GM19455 (cell line): ENCODE measurements around the gene RPLP2.

ENCODE experiments used
- ATAC-seq: cut with Tn5 transposase; IDR thresholded peaks from one replicate; pipeline ENCODE4 v1.9.1; 2021; ENCODE audit not compliant: unreplicated experiment

RPLP2 gene

DNA sequence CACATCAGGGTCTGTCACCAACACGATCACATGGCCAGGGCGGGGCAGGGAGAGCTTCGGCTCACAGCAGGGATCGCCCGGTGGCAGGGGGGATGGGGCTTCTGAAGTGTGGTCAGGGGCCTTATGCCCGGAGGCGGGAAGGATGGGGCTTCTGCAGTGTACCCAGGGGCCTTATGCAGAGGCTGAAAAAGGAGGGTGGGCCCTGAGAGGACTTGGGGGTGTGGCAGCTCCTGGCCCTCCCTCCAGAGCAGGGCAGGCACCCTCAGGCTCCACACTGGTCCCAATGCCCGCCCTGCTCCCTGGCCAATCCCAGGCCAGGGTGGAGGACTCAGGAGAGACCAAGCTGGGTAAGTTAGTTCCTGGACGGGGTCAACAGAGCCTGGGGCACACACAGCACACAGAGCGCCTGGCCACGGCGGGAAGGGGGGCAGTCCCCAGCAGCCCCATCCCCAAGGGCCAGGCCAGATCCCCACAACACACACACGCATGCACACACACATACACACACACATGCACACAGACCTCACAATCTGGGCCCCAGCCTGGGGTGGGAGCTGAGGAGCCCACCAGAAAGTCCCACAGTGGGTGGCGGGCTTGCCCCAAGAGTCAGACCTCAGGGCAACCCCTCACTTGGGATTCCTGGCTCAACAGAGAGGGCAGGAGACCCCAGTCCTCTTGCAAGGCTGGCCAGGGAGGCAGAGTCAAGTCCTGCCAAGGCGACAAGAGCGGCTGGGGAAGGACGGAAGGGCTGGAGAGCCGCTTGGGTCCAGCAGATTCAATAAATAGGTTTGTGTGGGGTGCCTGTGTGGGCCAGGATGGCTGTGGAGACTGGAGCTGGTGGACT lies 18.8 kb upstream of the RPLP2 start:
- no peak for ATAC-seq

DNA sequence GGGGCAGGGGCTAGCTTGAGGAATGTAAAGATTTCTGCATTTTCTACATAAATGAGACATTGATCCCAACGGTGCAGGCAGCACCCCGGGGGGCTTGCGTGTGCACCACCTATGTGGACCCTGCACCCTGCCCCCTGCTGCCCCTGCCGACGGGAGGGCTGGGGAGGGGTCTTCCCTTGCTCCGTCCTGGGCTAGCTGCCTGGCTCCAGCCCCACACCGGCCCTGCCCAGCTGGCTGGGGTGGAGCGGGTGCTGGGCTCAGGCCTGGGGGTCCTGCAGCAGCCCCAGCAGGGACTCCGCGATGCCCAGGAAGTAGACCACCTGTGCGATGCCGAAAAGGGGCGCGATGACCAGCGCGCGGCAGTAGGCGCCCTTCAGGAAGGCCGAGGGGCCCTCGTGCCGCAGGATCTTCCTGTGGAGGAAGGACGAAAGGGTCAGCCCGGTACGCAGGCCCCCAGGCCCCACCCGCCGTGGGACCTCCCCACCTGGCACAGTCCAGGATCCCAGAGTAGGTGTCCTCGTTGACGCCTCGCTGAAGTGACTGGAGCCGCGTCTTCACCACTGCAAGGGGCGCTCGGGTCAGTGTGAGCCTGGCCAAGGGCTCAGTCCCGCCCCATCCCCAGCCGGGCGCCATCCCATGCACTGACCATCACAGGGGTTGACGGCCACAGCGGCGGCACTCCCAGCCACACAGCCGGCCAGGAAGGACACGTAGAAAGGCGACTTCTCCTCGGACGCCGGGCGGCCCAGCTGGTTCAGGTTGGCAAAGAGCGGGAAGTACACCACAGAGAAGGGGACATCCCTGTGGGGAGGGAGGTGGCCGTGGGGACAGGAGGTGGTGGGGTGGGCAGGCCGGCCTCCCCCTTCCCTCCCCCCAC lies 17.9 kb upstream of the RPLP2 start:
- no peak for ATAC-seq

DNA sequence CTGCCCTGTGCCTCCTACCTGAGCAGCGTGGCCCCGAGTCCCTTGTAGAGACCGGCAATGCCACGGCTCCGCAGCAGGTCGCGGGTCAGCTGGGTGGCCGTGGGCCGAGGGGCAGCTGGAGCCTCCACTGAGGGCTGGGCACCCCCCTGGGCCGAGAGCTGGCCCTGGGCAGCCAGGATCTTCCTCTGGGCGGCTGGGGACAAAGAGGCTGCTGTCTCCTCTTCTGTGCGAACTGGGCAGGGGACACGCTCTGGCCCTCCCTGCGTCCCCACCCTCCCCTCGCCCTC lies 17.3 kb upstream of the RPLP2 start:
- ATAC-seq, result no peak

DNA sequence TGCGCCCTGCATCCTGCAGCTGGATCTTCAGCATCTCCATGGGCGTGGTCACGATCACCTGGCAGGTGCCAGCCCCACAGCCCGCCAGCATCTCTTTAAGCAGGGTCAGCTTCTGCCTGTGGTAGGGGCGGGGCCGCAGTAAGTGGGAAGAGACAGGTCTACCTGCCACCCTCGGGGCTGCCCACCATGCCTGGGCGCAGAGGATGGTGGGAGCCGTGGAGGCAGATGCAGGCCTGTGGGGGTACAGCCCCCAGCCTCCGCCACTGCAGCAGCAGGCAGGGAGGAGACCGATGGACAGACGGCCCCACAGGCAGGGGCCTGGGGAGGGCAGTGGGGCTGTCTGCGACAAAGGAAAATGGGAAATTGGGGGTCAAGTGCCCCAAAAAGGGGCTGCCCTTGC lies 16.9 kb upstream of the RPLP2 start:
- ATAC-seq, result no peak

DNA sequence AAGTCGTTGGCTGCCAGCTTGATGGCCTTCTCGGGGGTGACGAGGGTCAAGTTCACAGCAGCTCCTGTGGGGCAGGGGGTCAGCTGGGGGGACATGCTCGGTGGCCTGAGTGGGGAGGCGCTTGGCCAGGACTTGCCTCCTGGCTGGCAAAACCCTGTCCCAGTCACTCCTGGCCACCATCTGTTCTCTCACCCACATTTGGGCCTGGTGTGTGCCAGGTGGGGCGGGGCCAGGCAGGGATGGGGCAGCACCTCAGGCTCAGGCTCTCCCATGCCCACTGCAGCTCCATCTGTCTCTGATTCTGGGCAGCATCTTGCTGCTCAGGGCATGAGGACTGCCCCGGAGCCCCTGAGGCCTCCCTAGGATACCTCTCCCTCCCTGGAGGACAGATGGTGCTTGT lies 16.2 kb upstream of the RPLP2 start:
- ATAC-seq, result no peak

DNA sequence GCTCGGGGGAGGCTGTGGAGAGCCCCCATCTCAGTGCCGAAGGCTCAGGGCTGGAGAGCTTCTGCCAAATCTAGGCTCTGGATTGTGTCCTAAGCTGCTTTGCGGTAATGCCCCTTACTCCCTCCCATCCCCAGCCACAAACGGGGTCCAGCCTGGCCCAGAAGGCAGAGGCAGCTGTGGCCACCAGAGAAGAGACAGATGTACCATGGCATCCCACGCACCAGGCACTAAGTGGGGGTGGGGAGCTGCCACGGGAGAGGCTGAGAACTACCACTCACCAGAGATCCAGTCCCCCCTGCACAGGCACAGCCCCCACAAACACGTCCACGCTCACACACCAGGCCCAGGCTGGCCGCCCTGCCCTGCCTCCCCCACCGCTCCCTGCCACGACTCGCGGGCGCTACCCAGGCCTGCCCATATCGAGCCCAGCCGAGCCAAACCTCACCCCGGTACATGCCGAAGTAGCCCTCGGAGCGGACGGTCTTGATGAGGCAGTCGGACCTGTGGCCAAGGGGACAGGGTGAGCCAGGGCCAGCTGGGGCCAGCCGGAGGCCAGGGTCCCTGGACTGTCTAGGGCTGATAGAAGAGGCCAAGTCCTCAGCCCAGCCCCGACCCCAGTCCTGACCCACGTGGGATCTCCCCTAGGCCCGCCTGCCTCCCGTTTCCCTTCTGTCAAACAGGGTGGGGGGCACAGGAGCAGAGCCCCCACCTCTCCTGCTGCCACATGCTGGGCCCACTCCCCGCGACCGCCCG lies 15.6 kb upstream of the RPLP2 start:
- ATAC-seq, result no peak

DNA sequence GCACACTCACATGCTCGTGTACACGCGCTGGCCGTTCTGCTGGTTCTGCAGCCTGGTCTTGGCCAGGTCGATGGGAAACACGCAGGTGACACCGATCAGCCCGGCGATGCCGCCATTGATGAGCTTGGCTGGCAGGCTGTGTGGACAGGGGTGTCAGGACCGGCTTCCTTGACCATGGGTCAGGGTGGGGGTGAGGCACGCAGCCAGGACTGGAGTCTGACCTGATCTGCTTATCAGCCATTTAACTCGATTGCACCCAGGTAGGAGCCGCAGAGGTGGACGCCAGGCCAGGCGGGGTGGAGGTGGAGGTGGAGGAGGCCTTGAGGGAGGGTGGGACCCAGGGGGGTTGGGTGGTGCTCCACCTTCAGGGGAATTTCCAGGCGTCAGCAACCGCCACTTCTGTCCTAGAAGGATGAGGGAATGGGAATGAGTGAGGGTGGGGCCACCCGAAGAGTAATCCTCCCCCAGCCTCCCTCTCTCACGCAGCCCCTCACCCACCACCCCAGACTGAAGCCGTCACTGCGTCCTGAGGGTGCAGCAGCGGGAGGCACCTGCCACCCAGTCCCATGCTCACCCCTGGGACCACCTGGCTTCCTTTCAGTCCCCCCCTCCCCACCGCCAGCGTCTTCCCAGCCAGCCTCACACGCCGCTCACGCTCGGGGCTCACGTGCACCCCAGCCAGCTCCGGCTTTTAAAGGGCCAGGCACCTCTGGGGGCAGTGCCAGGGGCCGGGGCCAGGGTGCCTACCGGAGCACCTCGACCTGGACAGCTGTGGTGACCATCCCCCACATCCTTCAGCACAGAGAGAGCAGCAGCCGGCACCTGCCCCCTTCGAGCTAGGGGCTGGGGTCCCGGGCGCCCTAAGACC lies 14.8 kb upstream of the RPLP2 start:
- no peak for ATAC-seq

DNA sequence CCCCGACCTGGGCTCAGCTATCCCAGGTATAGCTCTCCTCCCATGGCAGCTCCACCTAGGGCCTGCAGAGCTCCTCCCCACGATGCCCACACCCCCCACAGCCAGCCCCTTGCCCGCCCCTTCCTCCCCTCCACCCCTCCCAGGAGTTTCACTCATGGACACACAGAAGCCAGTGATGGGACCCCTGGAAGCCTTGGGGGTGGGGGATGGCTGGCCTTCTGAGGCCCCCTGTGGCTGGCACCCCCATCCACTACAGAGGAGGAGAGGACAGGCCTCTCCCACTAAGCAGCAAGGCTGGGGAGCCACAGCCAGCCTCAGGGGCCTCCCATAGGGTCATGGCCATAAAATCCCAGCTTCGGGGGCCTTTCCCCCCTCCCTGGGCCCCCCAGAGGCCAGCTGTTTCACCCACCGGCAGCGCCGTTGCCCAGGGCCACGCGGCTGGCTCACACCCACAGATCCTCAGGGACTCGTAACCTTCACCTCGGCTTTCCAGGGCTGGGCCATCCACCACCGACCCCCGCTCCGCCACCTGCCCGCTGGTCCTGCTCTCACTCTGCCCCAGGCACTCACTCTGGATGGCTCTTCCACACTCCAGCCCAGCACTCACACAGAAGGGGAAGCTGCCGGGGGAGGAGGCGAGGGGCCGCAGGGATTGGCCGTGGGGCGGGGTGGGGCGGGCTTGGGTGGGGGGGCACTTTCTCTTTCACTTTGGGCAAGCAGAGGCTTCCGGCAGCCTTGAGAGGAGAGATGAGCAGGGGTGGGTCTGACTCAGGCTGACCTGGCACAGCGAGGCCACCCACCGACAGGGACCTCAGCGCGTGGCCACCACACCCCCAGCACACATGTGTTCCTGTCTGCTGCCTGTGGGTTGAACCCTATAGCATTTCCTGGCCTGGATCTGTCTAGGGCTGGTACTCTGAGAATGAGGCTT lies 13.9 kb upstream of the RPLP2 start:
- ATAC-seq, result no peak

DNA sequence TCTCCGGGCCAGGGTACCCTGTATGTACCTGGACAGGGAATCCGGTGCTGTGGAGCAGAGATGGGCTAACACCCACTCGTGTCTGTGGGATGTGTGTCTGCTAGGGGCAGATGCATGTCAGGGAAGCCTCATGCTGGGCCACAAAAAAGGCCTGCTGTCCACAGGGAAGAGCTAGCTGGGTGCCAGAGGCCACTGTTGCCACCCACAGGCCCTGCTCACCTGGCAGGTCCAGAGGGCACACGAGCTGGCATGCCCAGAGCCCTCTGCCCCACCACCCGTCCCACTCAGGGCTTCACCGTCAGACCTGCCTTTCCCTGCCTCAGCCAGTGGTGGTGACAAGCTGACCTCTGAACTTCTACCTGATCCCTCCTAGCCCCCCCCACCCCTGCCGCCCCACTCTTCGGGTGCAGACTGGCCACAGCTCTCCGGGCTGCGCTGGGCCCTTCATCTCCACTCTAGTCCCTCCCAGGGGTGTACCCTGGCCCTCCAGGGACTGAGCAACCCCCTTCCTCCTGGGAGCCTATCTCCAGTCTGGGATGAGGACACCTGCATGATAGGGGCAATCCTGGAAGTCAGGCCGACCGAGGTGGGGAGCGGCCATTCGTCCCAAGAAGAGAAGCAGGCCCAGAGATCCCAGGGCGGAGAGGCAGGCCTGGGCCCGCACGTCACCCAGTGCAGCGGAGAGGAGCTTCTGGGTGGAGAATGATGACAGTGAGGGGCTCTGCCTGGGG lies 13.0 kb upstream of the RPLP2 start:
- ATAC-seq, result no peak

DNA sequence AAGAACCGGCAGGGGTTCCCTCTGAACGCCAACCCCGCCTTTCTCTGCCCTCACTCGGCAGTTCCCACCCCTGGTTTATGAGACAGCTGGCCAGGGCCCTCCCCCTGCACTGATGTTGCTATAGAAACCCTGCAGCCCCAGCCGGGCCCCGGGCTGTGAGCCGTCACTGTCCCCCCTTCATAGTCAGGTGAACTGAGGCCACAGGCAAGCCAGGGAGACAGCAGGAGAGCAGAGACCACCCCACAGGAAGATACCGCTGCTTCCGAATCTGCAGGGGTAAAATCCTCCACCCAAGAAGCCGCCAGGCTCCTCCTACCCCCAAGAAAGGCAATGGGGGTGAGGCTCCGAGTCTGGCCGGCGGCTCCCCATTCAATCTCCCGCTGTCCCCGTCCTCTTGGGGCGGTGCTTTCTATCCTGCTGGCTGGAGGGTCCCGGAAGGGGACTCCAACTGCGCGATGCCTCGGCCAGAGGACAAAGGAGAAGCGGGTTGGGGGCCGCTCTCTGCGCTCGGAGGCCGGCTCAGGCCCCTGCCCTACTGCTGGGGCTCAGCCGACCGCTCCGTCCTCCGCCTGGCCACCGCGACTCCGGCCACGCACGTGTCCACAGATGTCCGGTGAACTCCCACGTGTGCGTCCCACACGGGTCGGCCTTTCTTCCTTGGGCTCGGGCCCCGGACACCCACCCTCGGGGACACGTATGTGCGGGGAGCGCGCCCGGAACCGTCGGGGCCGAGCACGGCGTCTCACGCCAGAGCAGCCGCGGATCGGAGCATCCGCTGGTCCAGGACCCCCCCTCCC lies 12.3 kb upstream of the RPLP2 start:
- ATAC-seq, result peak; percentile 40

DNA sequence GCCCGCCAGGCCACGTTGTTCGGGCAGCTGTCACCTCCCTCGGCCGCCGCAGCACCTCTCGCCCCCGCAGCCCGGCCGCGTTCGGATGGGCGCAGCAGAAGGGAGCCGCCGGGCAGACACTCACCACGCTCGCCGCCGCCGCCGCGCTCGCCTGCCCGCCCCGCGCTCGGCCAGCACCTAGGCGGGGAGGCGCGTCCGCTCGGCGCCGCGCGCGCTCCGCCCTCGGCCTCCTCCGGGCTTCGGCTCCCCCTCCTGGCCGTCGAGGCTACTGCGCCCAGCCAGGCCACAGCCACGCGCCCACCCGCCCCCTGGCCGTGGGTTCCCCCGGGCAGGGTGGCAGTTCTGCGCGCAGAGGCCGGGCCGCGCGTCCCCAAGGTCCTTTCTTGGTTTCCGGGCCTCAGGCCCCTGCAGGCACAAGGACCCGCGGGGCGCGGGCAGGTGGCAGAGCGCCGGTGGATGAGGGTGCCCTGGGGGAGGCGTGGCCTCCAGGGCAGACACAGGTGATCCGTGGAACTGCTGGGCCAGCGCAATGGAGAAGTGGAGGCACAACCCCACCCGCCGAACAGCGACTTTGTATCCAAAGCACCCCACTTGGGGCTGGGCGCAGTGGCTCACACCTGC lies 11.6 kb upstream of the RPLP2 start, which contains the start of gene SLC25A22:
SLC25A22 (minus strand) TSS at position 189 of the 621 bp plus-strand sequence. CDS start 3,275 bp downstream, outside the sequence.
- peak; percentile 56 for ATAC-seq

DNA sequence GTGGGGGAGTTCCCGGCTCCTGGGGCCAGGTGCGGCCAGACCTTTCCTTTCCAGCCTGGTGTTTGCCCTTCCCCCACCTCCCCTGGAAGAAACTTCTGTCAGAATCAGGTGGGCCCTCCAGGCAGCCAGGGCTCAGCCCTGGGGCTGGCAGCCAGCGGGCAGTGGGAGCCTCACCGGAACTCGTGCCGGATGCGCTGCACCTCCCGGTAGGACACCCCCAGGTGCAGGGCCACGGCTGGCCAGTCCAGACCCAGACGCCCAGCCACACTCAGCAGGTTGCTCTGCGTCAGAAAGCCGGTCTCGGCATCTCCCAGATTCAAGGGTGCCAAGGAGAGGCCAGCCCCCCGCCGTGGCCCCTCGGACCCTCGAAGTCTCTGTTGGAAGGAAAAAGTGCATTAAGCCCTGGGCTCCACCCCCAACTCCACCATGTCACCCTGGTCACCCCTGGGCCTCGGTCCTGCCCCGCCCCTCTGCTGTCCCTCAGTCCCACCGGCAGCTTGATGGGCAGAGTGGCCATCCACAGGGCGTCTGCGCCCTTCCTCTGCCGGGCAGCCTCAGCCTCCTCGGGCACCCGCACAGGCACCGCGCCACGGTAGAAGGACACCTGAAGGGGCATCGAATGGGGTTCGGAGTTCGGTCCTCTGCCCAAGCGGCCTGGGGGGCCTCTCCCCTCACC lies 10.0 kb upstream of the RPLP2 start:
- no peak for ATAC-seq

DNA sequence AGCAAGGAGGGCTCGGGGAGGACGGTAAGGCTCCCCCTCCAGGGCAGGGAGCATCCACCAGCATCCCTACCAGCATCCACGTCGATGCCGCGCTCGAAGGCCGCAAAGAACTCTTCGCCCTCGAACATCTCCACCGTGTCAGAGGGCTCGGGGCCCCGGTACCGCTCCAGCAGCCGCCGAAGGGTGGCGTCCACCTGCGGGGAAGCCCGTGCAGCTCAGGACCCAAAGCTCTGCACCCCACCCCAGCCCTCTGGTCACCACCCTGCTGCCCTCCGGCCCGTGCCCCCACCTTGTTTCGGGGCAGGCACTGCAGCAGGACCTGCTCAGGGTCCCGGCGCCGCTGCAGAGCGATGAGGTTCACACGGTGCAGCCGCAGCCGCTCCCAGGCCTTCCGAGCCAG lies 9.3 kb upstream of the RPLP2 start:
- no peak for ATAC-seq

DNA sequence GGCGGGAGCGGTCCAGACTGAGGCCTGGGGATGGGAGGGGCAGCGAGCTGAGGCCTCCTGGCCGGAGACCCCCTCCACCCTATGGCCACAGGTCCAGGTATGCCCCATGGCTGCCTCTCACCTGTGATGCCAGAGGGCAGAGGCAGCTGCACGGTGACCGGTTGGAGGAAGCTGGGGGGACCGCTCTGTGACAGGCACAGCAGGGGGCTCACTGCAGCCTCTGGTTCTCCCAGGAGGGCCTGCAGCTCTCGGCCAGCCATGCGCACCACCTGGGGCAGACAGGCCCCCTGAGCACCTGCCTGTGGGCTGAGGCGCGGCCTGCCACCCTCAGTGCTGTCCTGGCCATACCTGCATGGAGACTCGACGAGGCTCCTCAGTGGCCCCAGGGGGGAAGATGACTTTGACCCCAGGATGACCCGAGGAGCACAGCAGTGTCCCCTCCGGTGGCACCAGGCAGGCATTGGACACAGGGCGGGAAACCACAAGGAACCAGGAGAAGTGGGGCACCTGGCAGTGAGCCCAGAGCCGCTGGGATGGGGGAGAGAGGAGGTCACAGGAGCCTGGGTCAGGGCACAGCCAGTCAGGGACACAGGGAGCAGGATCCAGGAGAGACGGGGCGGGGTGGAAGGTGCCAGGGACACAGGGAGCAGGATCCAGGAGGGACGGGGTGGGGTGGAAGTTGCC lies 8.5 kb upstream of the RPLP2 start:
- no peak for ATAC-seq

DNA sequence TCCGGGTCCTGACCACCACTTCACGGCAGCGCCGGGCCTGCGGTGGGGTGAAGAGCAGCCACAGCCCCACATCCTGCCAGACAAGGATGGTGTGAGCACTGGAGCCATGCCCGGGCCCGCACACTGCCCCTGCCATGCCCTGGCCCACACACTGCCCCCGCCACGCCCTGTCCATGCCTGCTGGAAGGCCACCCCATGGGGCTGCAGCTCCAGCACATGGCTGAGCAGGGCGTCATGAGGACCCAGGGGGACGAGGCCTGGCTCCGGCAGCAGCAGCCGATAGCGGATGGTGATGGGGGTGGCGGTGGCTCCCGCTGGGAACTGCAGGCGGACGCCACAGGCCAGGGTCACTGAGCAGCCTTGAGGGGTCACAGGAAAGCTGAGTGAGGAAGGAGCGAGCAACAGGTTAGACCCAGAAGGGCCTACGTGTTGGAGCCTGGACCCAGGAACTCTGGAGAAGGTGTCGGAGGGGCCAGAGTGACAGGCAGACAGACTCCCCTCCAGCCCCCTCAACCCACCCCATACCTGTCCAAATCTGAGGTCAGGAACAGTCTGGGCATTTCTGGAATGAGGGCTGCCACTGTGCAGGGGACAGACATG lies 7.6 kb upstream of the RPLP2 start:
- no peak for ATAC-seq
